Activated CD8-positive, alpha-beta memory T cell treated with anti-CD3 and anti-CD28 coated beads for 36 hours (primary cell): ENCODE data around the gene ANKRD40CL. TPM values are rescaled to one million over a fixed set of nuclear protein-coding genes. Genes with fewer than 3 reads are reported as not detected.
"Not testable (repeated sequence)": the region's sequence is repeated elsewhere in the genome, so short reads cannot be mapped to it uniquely, and the experiment has no call there.

Source experiments
- CTCF ChIA-PET: fragments of 350-600 bp; sonication (Branson Sonifier 250); formaldehyde crosslinking; loops from one replicate; lab custom pipeline; 2021; ENCODE audit warnings: antibody characterized with exemption; lab: Charles Lee
- POLR2A ChIA-PET: fragments of 350-600 bp; sonication (Branson Sonifier 250); formaldehyde crosslinking; loops from one replicate; lab custom pipeline; 2021; ENCODE audit warnings: antibody characterized with exemption; lab: Charles Lee
- total RNA-seq, 2 experiments: library from RNA; stranded (reverse); gene quantifications; one replicate each; pipeline ENCODE4 v1.2.3, GENCODE V29; 2021

The ANKRD40CL gene
- not detected for total RNA-seq

GRCh38 chr17:50767446-50767845 lies at the start of gene ANKRD40CL:
ANKRD40CL (minus strand) TSS chr17:50767518; CDS start chr17:50766913, 605 bp downstream.
- ChIA-PET CTCF (interaction anchor here (0.7 kb wide), 1 partner anchor 12 kb away, joined by 3 read pairs; no protein-coding TSS in a partner anchor), POLR2A (no interaction called here)

GRCh38 chr17:50816271-50816670 lies 49.0 kb upstream of the ANKRD40CL start:
- ChIA-PET POLR2A (no interaction called here), CTCF (interaction anchor here (0.8 to 1.5 kb wide), 6 partner anchors 14 to 162 kb away, joined by 3 to 5 read pairs (median 4); no protein-coding TSS in a partner anchor)

GRCh38 chr17:50815400-50815799 lies 48.1 kb upstream of the ANKRD40CL start:
- CTCF ChIA-PET = interaction anchor here (1.7 kb wide), 1 partner anchor 10 kb away, joined by 3 read pairs; no protein-coding TSS in a partner anchor
- POLR2A ChIA-PET = no interaction called here

DNA sequence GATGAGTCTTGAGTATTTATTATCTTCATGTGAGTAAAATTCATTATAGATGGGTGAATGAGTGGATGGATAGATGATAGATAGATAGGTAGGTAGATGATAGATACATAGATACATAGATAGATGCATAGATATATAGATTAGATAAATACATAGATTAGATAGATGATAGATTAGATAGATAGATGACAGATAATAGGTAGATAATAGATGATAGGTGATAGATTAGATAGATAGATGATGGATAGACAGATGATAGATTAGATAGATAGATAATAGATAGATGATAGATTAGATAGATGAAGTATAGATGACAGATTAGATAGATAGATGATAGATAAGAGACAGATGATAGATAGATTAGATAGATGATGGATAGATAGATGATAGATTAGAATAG lies 46.3 kb upstream of the ANKRD40CL start:
- CTCF ChIA-PET = no interaction called here
- POLR2A ChIA-PET = no interaction called here

GRCh38 chr17:50808888-50809287 lies 41.6 kb upstream of the ANKRD40CL start:
- ChIA-PET CTCF (interaction anchor here (1.1 kb wide), 1 partner anchor 37 kb away, joined by 3 read pairs; no protein-coding TSS in a partner anchor), POLR2A (no interaction called here)

- CTCF ChIA-PET = no interaction called here
These were observed 41.1 kb upstream of the ANKRD40CL start for GRCh38 chr17:50808413-50808812.

DNA sequence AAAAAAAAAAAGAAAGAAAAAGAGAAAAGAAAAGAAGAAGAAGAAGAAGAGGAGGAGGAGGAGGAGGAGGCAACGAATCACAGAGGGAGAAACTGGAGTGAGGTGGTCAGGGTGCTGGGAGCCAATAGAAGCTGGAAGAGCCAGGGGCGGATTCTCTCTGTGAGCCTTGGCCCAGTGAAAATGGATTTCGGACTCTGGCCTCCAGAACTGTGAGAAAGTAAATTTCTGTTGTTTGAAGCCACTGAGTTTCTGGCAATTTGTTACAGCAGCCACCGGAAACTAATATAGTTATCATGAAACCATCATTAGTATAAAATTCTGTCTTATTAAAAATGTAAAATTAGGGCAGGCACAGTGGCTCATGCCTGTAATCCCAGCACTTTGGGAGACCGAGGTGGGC lies 40.4 kb upstream of the ANKRD40CL start:
- ChIA-PET POLR2A (no interaction called here), CTCF (no interaction called here)

More at GRCh38 chr17:50808413-50808812, 41.1 kb upstream of the ANKRD40CL start:
- POLR2A ChIA-PET = no interaction called here

- POLR2A ChIA-PET = no interaction called here
- CTCF ChIA-PET = interaction anchor here (0.6 to 1.1 kb wide), 2 partner anchors 35 to 46 kb away, joined by 3 read pairs; no protein-coding TSS in a partner anchor
These were observed 39.7 kb upstream of the ANKRD40CL start for GRCh38 chr17:50807009-50807408.

DNA sequence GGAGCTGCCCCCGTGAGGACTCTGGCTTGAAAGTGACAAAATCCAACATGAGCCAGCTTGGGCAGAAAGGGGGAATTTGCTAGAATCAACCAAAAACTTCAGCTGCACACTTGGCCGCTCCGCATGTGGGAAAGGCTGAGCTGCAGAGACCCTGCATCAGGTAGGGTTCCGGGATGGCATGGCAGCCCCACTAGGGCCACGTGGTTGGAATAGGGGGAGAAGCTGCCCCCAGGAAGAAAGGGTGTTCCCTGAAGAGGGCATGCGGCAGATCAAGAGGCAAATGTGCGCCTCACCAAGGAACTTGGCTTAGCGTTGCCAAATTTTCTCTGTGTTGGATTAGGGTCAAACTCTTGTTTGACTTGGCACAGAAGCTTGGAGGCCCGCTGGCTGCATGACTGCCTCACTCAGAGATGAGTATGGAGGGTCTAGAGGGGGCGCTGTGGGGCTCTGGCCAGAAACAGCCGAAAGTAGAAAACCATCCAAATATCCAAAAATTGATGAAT lies 38.9 kb upstream of the ANKRD40CL start:
- ChIA-PET CTCF (interaction anchor here (1.1 to 1.3 kb wide), 2 partner anchors 9 to 36 kb away, joined by 3 read pairs; no protein-coding TSS in a partner anchor), POLR2A (no interaction called here)

GRCh38 chr17:50805486-50805885 lies 38.2 kb upstream of the ANKRD40CL start:
- CTCF ChIA-PET = interaction anchor here (1.1 to 1.3 kb wide), 2 partner anchors 10 to 37 kb away, joined by 3 read pairs; no protein-coding TSS in a partner anchor
- POLR2A ChIA-PET = no interaction called here

DNA sequence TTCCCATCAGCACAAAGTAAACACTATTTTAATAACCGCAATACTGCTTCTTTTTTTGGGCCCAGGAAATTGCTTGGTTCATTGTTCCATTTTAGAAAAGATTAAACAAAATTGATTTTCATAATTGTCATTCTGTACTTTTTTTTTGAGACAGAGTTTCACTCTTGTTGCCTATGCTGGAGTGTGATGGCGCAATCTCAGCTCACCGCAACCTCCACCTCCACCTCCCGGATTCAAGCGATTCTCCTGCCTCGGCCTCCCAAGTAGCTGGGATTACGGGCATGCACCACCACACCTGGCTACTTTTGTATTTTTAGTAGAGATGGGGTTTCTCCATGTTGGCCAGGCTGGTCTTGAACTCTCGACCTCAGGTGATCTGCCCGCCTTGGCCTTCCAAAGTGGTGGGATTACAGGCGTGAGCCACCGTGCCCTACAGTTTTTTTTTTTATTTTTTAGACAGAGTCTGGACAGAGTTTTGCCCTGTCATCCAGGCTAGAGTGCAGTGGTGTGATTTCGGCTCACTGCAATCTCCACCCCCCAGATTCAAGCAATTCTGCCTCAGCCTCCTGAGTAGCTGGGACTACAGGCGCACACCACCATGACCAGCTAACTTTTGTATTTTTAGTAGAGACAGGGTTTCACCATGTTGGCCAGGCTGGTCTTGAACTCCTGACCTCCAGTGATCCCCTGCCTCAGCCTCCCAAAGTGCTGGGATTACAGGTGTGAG lies 37.6 kb upstream of the ANKRD40CL start:
- CTCF ChIA-PET = interaction anchor here (1.3 kb wide), 1 partner anchor 10 kb away, joined by 3 read pairs; no protein-coding TSS in a partner anchor
- POLR2A ChIA-PET = not testable (repeated sequence)

- POLR2A ChIA-PET = no interaction called here
These were observed 36.4 kb upstream of the ANKRD40CL start for GRCh38 chr17:50803676-50804075.

GRCh38 chr17:50802609-50803571 lies 35.6 kb upstream of the ANKRD40CL start:
- CTCF ChIA-PET = interaction anchor here (0.5 to 1.9 kb wide), 3 partner anchors 20 to 140 kb away, joined by 3 to 6 read pairs (median 5); no protein-coding TSS in a partner anchor
- POLR2A ChIA-PET = no interaction called here

More at GRCh38 chr17:50803676-50804075, 36.4 kb upstream of the ANKRD40CL start:
- CTCF ChIA-PET = interaction anchor here (1.9 kb wide), 1 partner anchor 21 kb away, joined by 6 read pairs; no protein-coding TSS in a partner anchor

- CTCF ChIA-PET = interaction anchor here (0.8 kb wide), 1 partner anchor 17 kb away, joined by 4 read pairs; no protein-coding TSS in a partner anchor
- POLR2A ChIA-PET = no interaction called here
These were observed 32.9 kb upstream of the ANKRD40CL start for GRCh38 chr17:50800196-50800700.

- ChIA-PET POLR2A (no interaction called here), CTCF (no interaction called here)
These were observed 32.3 kb upstream of the ANKRD40CL start for GRCh38 chr17:50799582-50799981.

GRCh38 chr17:50798424-50799288 lies 31.3 kb upstream of the ANKRD40CL start:
- POLR2A ChIA-PET = no interaction called here
- CTCF ChIA-PET = interaction anchor here (0.7 kb wide), 1 partner anchor 16 kb away, joined by 3 read pairs; no protein-coding TSS in a partner anchor

DNA sequence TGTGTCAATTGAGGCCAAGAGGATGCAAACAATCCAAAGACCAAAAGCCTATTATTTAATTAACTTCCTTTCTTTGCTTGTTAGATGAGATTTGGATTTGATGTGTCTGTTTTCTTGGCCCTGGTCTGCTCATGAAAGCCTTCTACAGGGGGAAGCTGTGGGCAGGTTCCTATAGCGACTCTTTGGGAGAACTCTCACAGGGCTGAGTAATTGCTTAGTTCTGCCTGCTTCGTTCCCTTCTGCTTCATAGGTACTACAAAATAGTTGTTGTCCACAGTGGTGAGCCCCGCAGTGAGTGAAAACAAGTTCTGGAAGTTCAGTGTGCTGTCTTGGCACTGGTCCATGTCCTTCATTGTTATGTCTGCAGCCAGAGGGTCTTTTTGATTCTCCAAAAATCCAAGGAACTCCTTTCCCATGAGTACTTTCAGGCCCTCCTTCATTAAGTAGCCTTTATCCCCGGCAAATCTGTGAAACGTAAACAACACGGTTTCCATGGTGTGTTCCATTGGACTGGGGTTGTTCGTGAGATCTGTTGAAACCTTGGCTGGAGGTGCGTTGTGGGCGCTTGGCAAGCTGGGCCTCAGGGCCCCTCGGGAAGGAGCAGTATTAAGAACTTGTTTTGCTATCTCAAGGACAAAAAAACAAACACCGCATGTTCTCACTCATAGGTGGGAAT lies 30.0 kb upstream of the ANKRD40CL start:
- ChIA-PET CTCF (no interaction called here), POLR2A (no interaction called here)
